ENCODE measurements around the gene CCDC18. TPM values are rescaled to one million over a fixed set of nuclear protein-coding genes. Genes with fewer than 3 reads are reported as not detected.
"Not testable (repeated sequence)": the region's sequence is repeated elsewhere in the genome, so short reads cannot be mapped to it uniquely, and the experiment has no call there.

The CCDC18 gene
- total and polyA plus RNA-seq, 7 experiments from 2014 or later: 3.4 to 13.7 (median 8.5) TPM

- H3K27ac ChIP-seq (ENCODE audit: low read depth, low read length): no peak overlapping the region
- H3K4me1 ChIP-seq (ENCODE audit: control insufficient read depth in 2 of 2, insufficient read depth in 2 of 2, low read length in 2 of 2): no peaks in the 10 kb centered on the region
- H3K4me3 ChIP-seq (ENCODE audit: low read length): no peak overlapping the region
- no peaks in the 10 kb centered on the region for H3K9me3 ChIP-seq (ENCODE audit: control insufficient read depth in 2 of 3, low read length in 3 of 3)
- no peak for ATAC-seq
- ChIA-PET CTCF (no interaction called here), POLR2A (interaction anchor here (1.4 kb wide), 1 partner anchor 72 kb away, joined by 4 read pairs; no protein-coding TSS in a partner anchor)
- H3K9me3 Mint-ChIP-seq: no peaks in the 10 kb centered on the region
- peaks cover 4 to 35% (median 6%) of the 10 kb centered on the region in 3 experiments for H3K36me3 ChIP-seq (ENCODE audit: control insufficient read depth in 2 of 3, insufficient read depth in 3 of 3, low read length in 3 of 3)
- H3K27me3 Mint-ChIP-seq: no peaks in the 10 kb centered on the region
- H3K27me3 ChIP-seq (ENCODE audit: control insufficient read depth in 2 of 2, insufficient read depth in 2 of 2, low read length in 2 of 2): no peaks in the 10 kb centered on the region
- H3K4me3 Mint-ChIP-seq: no peak overlapping the region
- H3K27ac Mint-ChIP-seq: peak overlapping the region in 4 of 9 donors; percentile 12 to 62 (median 28)
- no peak for DNase-seq
- intact Hi-C loops (cut with micrococcal nuclease): loop anchor here in 1 of 2 donors (2.0 kb wide), 1 partner anchor 18 kb away; no protein-coding TSS in a partner anchor
- peaks cover 0 to 56% (median 39%) of the 10 kb centered on the region in 5 donors for H3K36me3 Mint-ChIP-seq
- peaks cover 0 to 22% (median 6%) of the 10 kb centered on the region in 7 donors for H3K4me1 Mint-ChIP-seq
Measured at GRCh38 chr1:93152835-93153234, 27.7 kb upstream of the CCDC18 start.

- no peaks in the 10 kb centered on the region for H3K4me1 ChIP-seq (ENCODE audit: control insufficient read depth in 2 of 2, insufficient read depth in 2 of 2, low read length in 2 of 2)
- H3K4me3 ChIP-seq (ENCODE audit: low read length): no peak overlapping the region
- no peak overlapping the region for H3K27ac ChIP-seq (ENCODE audit: low read depth, low read length)
- CTCF ChIA-PET: no interaction called here
- peaks cover 9 to 50% (median 35%) of the 10 kb centered on the region in 5 donors for H3K36me3 Mint-ChIP-seq
- peak overlapping the region in 3 of 9 donors; percentile 7 to 78 (median 76) for H3K27ac Mint-ChIP-seq
- DNase-seq (no peak), ATAC-seq (no peak)
- no peaks in the 10 kb centered on the region for H3K27me3 Mint-ChIP-seq
- intact Hi-C loops (cut with micrococcal nuclease): loop anchor here in 1 of 2 donors (2.0 kb wide), 1 partner anchor 24 kb away; no protein-coding TSS in a partner anchor
- H3K36me3 ChIP-seq (ENCODE audit: control insufficient read depth in 2 of 3, insufficient read depth in 3 of 3, low read length in 3 of 3): peaks cover 11 to 36% (median 12%) of the 10 kb centered on the region in 3 experiments
- H3K4me1 Mint-ChIP-seq: peaks cover 0 to 26% (median 6%) of the 10 kb centered on the region in 7 donors
- no peaks in the 10 kb centered on the region for H3K9me3 ChIP-seq (ENCODE audit: control insufficient read depth in 2 of 3, low read length in 3 of 3)
- no peak overlapping the region for H3K4me3 Mint-ChIP-seq
- no peaks in the 10 kb centered on the region for H3K27me3 ChIP-seq (ENCODE audit: control insufficient read depth in 2 of 2, insufficient read depth in 2 of 2, low read length in 2 of 2)
- POLR2A ChIA-PET: interaction anchor here (0.7 to 1.4 kb wide), 2 partner anchors 16 to 60 kb away, joined by 3 to 7 read pairs; no protein-coding TSS in a partner anchor
- no peaks in the 10 kb centered on the region for H3K9me3 Mint-ChIP-seq
Measured at GRCh38 chr1:93154898-93155297, 25.6 kb upstream of the CCDC18 start.

- Mint-ChIP-seq H3K4me3 (peak overlapping the region in 1 of 10 donors; percentile 7), H3K9me3 (no peaks in the 10 kb centered on the region), H3K27me3 (no peaks in the 10 kb centered on the region), H3K36me3 (peaks cover 9 to 46% (median 31%) of the 10 kb centered on the region in 5 donors), H3K27ac (peak overlapping the region in 6 of 9 donors; percentile 7 to 85 (median 77)), H3K4me1 (peaks cover 0 to 26% (median 9%) of the 10 kb centered on the region in 7 donors)
- Histone ChIP-seq H3K27me3 (ENCODE audit: control insufficient read depth in 2 of 2, insufficient read depth in 2 of 2, low read length in 2 of 2) (no peaks in the 10 kb centered on the region), H3K9me3 (ENCODE audit: control insufficient read depth in 2 of 3, low read length in 3 of 3) (no peaks in the 10 kb centered on the region), H3K4me3 (ENCODE audit: low read length) (no peak overlapping the region), H3K36me3 (ENCODE audit: control insufficient read depth in 2 of 3, insufficient read depth in 3 of 3, low read length in 3 of 3) (peaks cover 11 to 37% (median 12%) of the 10 kb centered on the region in 3 experiments), H3K4me1 (ENCODE audit: control insufficient read depth in 2 of 2, insufficient read depth in 2 of 2, low read length in 2 of 2) (no peaks in the 10 kb centered on the region), H3K27ac (ENCODE audit: low read depth, low read length) (no peak overlapping the region)
- CTCF ChIA-PET: no interaction called here
- ATAC-seq (peak; percentile 31), DNase-seq (no peak)
- intact Hi-C loops (cut with micrococcal nuclease): loop anchor here in 1 of 2 donors (2.0 kb wide), 1 partner anchor 23 kb away; no protein-coding TSS in a partner anchor
- POLR2A ChIA-PET: interaction anchor here (0.6 to 0.7 kb wide), 2 partner anchors 31 to 60 kb away, joined by 3 to 7 read pairs; no protein-coding TSS in a partner anchor
Measured at GRCh38 chr1:93155335-93155734, 25.2 kb upstream of the CCDC18 start.

- Histone ChIP-seq H3K27me3 (ENCODE audit: control insufficient read depth in 2 of 2, insufficient read depth in 2 of 2, low read length in 2 of 2) (no peaks in the 10 kb centered on the region), H3K9me3 (ENCODE audit: control insufficient read depth in 2 of 3, low read length in 3 of 3) (no peaks in the 10 kb centered on the region), H3K27ac (ENCODE audit: low read depth, low read length) (no peak overlapping the region), H3K36me3 (ENCODE audit: control insufficient read depth in 2 of 3, insufficient read depth in 3 of 3, low read length in 3 of 3) (peaks cover 9 to 31% (median 11%) of the 10 kb centered on the region in 3 experiments), H3K4me1 (ENCODE audit: control insufficient read depth in 2 of 2, insufficient read depth in 2 of 2, low read length in 2 of 2) (no peaks in the 10 kb centered on the region), H3K4me3 (ENCODE audit: low read length) (no peak overlapping the region)
- DNase-seq (no peak), ATAC-seq (no peak)
- Mint-ChIP-seq H3K36me3 (peaks cover 9 to 39% (median 26%) of the 10 kb centered on the region in 5 donors), H3K9me3 (no peaks in the 10 kb centered on the region), H3K4me3 (no peak overlapping the region), H3K27ac (peak overlapping the region in 1 of 9 donors; percentile 61), H3K27me3 (no peaks in the 10 kb centered on the region), H3K4me1 (peaks cover 6 to 39% (median 29%) of the 10 kb centered on the region in 7 donors)
- ChIA-PET POLR2A (no interaction called here), CTCF (interaction anchor here (1.2 kb wide), 1 partner anchor 9 kb away, joined by 5 read pairs; no protein-coding TSS in a partner anchor)
- intact Hi-C loops (cut with micrococcal nuclease): no loop called here
Measured at GRCh38 chr1:93159337-93159736, 21.2 kb upstream of the CCDC18 start.

- H3K36me3 ChIP-seq (ENCODE audit: control insufficient read depth in 2 of 3, insufficient read depth in 3 of 3, low read length in 3 of 3): peaks cover 3 to 14% (median 7%) of the 10 kb centered on the region in 3 experiments
- peaks cover 17 to 47% (median 38%) of the 10 kb centered on the region in 5 donors for H3K36me3 Mint-ChIP-seq
- CTCF ChIA-PET; H3K9me3 ChIP-seq (ENCODE audit: control insufficient read depth in 2 of 3, low read length in 3 of 3); ATAC-seq; H3K27ac ChIP-seq (ENCODE audit: low read depth, low read length); POLR2A ChIA-PET; H3K27me3 Mint-ChIP-seq; H3K27me3 ChIP-seq (ENCODE audit: control insufficient read depth in 2 of 2, insufficient read depth in 2 of 2, low read length in 2 of 2); H3K4me3 Mint-ChIP-seq; DNase-seq; H3K4me1 ChIP-seq (ENCODE audit: control insufficient read depth in 2 of 2, insufficient read depth in 2 of 2, low read length in 2 of 2); H3K4me3 ChIP-seq (ENCODE audit: low read length); H3K27ac Mint-ChIP-seq; intact Hi-C loops (cut with micrococcal nuclease): not testable (repeated sequence)
- peaks cover 0 to 17% (median 4%) of the 10 kb centered on the region in 11 donors for H3K9me3 Mint-ChIP-seq
- peaks cover 30 to 58% (median 48%) of the 10 kb centered on the region in 7 donors for H3K4me1 Mint-ChIP-seq
Measured at GRCh38 chr1:93163314-93163713, 17.2 kb upstream of the CCDC18 start.

GRCh38 chr1:93164816-93165215 is 15.7 kb upstream of the CCDC18 start:
- Histone ChIP-seq H3K4me1 (ENCODE audit: control insufficient read depth in 2 of 2, insufficient read depth in 2 of 2, low read length in 2 of 2) (no peaks in the 10 kb centered on the region), H3K27ac (ENCODE audit: low read depth, low read length) (no peak overlapping the region), H3K36me3 (ENCODE audit: control insufficient read depth in 2 of 3, insufficient read depth in 3 of 3, low read length in 3 of 3) (peaks cover 0 to 5% (median 0%) of the 10 kb centered on the region in 3 experiments), H3K9me3 (ENCODE audit: control insufficient read depth in 2 of 3, low read length in 3 of 3) (no peaks in the 10 kb centered on the region), H3K4me3 (ENCODE audit: low read length) (no peak overlapping the region), H3K27me3 (ENCODE audit: control insufficient read depth in 2 of 2, insufficient read depth in 2 of 2, low read length in 2 of 2) (no peaks in the 10 kb centered on the region)
- DNase-seq: no peak
- peaks cover 10 to 50% (median 40%) of the 10 kb centered on the region in 5 donors for H3K36me3 Mint-ChIP-seq
- peaks cover 34 to 70% (median 63%) of the 10 kb centered on the region in 7 donors for H3K4me1 Mint-ChIP-seq
- peak overlapping the region in 2 of 9 donors; percentile 20 to 84 for H3K27ac Mint-ChIP-seq
- intact Hi-C loops (cut with micrococcal nuclease): no loop called here
- H3K9me3 Mint-ChIP-seq: peaks cover 0 to 17% (median 10%) of the 10 kb centered on the region in 11 donors
- ATAC-seq: no peak
- CTCF ChIA-PET: no interaction called here
- POLR2A ChIA-PET: interaction anchor here (0.7 to 1.2 kb wide), 2 partner anchors 13 to 85 kb away, joined by 3 to 4 read pairs; no protein-coding TSS in a partner anchor
- H3K4me3 Mint-ChIP-seq: no peak overlapping the region
- no peaks in the 10 kb centered on the region for H3K27me3 Mint-ChIP-seq
